GM21619 (cell line): Measurements from ENCODE around the gene MAP3K3.

Experiments used
- ATAC-seq: cut with Tn5 transposase; IDR thresholded peaks from one replicate; pipeline ENCODE4 v1.9.1; 2021; ENCODE audit not compliant: unreplicated experiment

Gene MAP3K3

DNA sequence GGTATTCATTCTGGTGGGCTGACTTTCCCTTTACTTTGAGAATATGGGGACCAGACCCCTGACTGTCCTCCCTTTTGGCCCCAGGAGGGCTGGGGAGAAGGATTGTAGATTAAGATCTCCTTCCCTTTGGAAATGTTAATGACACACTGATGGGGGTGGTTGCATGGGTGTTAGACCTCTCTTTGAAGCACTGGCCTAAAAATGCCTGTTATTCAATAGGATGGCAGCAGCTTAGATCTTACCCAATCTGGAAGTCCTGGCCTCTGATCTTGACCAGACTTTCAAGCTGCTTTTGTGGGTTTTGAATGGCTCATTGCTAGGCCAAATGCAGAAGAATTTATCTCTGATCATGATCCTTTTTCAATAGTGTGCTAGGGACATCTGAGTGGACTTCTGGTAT is 25.7 kb downstream of the MAP3K3 start:
- no peak for ATAC-seq

DNA sequence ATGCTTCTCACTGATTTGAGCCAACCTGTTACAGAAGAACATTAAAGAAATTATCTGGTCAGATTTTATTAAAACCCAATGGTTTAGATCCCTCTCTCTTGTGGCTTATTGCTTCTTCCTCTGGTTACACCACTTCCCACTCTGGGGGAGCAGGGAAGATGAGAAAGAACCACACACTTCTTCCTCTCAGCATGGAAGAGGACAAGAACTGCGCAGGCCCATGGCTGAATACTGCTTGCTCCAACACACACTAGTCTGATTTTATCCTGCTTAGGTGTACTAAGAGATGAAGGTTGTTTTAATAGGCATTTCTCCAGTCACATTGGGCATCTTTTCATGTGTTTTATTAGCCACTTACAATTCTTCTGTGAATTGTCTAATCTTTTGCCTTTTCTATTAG is 27.6 kb downstream of the MAP3K3 start:
- ATAC-seq = no peak

DNA sequence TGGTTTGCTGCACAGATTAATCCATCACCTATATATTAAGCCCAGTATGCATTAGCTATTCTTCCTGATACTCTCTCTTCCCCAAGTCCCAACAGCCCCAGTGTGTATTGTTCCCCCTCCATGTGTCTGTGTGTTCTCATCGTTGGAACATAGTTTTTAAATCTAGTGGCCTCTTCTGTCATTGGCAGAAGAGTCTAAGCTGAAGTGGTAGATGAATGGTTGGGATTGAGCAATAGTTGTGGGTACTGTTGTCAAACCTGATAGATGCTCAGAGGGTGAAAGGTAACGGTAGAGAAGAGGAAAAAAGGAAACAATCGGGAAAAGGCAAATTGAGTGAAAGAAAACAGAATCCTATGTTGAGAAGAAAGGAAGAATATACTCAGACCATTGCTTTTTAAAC is 29.9 kb downstream of the MAP3K3 start:
- ATAC-seq = no peak

DNA sequence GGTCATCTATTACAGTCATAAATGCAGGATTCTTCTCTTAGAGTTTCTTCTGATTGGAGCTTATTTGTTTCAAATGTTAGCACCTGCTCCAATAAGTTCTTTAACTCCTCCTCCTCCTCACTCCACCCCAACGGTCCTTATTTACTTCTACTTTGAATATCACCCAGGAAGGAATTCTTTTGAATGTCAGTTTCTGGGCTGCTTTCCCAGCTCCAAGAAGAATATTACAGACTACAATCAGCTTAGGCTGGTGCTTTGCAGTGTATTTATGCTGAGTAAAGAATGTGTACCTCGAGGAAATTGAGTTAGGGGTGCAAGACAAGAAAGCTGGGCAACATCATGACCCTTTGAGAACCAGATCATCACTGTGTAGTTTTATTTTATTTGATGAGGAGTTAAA is 30.8 kb downstream of the MAP3K3 start:
- ATAC-seq = no peak

DNA sequence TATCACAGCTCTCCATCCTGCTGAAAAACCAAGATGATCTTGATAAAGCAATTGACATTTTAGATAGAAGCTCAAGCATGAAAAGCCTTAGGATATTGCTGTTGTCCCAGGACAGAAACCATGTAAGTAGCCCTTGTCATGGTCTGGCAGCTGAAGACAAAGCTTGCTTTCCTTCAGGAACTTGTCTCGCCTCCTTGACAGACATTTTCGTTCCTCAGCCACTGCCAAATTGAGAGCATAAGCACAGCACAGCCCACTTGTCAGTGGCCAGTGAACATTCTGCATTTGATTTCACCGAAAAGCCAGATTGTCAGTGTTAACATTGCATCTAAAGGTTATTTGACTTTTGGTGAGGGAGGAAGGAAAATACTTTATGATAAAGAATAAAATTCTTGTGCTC is 35.6 kb downstream of the MAP3K3 start:
- no peak for ATAC-seq

DNA sequence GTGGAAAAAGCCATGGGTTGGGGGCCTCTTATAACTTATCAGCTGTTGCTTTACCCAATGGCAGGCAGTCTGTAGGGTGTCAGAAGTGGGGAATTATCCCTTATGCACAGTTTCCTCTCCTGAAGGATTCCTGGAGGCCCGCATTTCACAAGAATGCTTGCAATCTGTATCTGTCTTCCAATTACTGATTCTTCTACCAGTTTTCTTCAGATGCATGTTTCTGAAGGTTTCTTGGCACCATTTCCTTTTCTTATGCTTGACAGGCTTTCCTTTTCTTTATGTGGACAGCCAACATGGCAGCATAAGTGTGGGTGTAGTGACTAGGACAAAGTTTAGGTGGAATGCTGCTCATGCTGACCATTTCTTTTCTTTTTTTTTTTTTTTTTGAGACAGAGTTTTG is 36.1 kb downstream of the MAP3K3 start:
- ATAC-seq = no peak

DNA sequence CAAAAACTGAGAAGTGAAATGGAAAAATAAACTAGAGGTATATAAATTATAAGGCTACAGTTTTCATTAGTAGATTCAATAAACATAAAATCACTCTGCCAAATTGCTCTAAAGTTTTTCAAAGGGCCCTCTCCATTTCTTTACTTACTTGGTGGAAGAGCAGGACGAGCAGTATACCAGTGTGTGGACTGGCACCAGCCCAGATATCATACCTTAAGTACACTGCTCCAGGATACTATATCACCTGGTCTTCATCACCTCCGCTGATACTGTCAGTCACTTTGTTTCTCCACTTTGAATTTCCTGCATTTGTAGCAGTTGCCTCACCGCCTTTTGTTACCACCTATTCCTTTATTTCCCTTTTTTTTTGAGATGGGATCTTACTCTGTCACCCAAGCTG is 37.6 kb downstream of the MAP3K3 start:
- no peak for ATAC-seq

DNA sequence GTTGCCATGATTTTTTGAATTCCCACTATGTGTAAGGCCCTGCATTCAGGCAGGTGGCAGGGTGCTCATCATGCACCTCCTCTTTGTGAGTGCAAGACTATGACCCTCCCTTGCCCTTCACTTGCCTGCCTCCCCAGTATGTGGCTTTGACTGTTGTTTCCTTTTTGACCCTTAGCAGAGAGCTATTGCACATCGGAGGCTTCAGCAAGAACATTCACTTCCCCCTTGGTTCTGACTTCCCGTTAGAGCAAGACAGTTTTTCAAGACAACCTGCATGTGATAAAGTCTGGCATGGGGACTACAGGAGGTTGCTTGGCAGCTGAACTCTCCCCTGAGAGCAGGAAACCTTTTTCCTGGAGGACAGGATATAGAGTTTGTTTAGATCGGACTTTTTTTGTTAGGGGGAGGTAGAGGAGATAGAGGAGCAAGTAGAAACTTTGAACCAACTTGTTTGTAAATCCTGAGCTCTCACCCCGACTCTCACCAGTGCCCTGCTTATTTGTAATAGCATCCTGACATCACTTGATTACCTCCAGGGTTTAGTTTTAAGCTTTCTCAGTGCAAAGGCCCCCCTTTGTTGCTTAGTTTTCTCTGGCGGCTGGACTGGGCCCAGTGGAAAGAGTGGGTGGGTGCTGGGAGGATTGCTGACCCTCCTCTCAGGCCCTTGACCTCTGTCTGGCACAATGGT is 43.5 kb downstream of the MAP3K3 start:
- no peak for ATAC-seq

DNA sequence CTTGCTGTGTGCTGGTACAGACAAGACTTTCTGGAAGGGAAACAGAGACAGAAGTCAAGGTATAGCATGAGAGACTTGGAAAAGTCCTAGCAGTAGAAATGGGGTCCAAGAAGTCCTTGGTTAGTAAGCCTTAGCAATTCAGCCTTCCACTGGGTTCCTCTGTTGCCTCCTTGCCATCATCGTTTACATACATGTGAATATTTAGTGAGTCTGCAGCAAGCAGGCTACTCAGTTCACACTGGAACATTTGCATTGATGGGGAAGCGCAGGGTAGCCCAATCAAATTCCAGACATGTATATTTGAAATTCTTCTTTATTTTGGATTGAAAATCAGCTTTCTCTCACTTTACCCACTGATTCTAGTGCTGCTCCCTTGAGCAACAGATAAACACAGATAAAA is 50.6 kb downstream of the MAP3K3 start:
- ATAC-seq = no peak

DNA sequence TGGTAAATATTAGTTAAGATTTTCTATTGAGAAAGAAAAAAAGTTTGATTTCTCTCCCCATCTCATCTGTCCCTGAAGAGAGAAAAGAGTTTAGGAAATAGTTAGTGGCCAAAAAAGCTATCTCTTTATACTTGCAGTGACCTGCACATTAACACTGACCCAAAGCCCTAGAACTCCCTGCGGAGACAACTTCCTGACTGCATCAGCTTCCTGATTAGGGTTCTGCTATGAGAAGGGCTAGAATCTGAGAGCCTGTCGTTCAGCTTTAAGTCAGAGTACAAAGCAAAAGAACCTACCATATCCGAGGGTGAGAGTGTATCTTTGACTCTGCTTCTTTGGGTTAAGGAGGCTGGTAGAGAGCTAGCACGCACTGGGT is 53.0 kb downstream of the MAP3K3 start:
- ATAC-seq = no peak

DNA sequence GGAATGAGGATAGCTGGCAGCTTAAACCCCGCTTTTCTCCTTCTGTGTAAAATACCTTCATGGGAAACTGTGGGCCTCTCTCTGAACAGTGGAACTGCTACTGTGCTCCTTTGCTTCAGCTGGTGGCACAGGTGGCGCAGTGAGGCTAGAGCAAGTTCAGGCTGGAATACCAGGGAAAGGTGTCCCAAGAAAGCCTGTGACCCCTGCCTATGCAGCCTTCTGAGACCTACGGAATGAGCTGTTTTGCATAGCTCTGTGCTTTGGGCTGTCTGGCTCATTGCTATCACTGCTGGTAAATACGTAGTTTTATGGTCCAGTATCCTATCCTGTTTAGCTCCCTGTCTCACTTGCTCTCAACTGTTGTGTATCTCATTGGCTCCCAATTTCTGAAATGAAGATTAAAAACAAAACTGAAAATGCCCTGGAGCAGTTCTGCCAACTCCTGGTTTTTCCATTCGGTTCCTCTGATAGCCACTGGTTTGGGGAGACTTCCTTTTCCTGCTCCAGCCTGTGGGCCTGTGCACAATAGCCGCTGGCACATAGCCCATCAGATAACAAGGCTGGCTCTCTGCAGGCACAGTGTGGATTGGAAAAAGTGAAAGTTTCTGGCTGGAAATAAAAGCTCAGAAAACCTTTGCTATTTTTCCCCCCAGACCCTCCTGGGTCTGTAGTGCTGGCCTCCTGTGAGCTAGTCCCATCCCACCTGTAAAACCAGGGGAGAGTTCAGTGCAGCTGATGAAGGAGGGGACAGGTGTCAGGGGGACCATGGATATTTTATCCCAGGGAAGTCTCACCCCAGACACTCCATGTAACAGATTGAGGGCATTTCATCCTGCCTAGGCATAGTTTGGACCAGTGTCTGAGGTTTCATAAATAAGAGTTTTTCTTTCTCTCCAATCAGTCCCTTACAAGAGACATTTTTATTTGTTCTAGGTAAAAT is 53.7 kb downstream of the MAP3K3 start:
- no peak for ATAC-seq

DNA sequence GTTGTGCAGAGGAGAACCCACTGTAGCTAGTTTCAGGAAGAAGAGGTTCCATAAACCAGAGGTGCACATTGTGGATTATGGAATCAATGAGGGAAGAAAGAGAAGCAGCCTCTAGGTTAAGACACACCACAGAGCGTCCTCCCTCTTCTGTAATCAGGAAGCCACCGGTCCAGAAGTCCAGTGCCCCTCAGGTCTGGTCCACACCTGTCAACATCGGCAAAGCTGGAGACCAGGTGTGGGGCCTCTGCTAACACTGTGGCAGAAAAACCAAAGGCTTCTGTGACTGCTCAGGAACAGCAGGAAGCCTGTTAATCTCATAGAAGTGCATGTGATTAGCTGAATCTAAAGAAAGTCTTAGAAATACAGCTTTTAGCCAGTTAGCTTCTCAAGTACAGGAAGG is 54.4 kb downstream of the MAP3K3 start:
- ATAC-seq = no peak

DNA sequence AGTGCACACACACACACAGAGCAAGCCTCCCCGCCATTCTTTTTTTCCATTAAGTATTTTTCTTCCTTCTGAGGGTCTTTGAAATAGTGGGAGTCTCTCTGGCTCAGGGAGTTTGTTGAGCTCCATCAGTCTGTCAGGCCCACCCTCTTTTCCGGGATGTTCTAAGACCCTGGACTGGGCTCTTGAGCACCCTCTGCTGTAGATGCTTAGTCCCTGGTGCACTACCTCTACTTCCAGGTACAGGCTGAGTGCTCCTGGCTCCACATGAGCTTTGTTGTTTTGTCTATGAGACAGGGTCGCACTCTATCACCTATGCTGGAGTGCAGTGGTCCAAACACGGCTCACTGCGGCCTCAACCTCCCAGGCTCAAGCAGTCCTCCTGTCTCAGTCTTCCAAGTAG is 57.0 kb downstream of the MAP3K3 start:
- no peak for ATAC-seq

DNA sequence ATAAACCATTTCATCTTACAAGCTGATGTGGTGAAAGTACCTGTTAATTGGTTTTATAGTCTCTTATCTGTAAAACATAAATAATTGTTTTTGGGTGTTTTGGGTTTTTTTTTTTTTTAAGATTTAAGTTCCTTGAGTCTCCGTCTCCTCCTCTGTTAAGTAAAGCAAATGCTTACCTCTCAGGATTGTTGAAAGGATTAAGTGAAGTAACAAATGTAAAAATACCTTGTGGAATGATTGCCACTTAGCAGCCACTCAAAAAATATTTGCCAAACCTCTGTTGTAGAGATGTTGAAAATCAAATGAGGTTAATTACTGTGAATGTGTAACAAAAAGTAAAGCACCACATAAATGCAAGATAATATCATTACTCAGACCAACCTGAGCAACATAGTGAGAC is 58.5 kb downstream of the MAP3K3 start:
- ATAC-seq = no peak

DNA sequence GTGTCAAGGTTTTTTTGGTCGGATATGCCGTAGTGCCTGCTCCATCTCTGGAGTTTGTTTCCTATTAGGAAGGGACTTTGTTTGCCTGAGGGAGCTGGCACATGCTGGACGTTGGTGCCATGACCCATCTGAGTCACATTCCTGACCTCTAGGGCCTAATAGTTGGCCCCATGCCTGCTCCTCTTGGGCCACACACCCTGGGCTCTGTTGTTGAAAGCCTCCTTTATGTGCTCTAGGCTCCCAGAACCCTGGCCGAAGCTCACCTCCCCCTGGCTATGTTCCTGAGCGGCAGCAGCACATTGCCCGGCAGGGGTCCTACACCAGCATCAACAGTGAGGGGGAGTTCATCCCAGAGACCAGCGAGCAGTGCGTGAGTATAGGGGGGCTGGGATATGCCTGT is 59.3 kb downstream of the MAP3K3 start:
- ATAC-seq = no peak

DNA sequence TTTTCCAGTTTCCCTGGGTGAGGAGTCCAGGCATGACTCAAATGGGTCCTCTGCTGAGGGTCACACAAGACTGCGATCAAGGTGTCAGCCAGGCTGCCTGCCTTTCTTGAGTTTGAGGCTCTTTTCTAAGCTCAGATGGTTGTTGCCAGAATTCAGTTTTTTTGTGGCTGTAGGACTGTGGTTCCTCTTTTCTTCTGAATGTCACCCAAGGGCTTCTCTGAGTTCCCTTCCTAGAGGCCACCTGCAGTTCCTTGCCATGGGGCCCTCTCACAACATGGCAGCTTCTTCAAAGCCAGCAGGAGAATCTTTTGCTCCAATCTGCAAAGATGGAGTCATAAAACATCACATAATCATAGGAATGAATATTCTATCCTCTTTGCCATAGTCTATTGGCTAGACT is 60.2 kb downstream of the MAP3K3 start:
- ATAC-seq = no peak

DNA sequence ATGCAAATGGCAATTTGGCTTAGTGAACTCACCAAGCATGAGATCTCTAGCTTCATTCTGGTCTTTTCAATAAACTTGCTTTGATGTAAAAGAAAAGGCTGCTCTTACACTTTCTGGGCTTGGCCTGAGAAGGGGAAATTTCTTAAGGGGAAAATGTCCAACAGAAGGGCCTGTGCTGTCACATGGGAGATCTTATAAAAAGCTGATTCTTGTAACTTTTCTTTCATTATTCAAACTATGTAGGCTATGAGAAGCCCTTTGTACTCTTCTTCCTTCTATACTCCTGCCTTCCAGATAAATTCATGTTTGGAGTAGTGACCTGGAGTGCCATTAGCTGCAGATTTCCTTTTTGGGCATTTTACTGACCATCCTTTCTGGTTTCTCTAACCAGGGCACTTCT is 60.8 kb downstream of the MAP3K3 start:
- no peak for ATAC-seq

DNA sequence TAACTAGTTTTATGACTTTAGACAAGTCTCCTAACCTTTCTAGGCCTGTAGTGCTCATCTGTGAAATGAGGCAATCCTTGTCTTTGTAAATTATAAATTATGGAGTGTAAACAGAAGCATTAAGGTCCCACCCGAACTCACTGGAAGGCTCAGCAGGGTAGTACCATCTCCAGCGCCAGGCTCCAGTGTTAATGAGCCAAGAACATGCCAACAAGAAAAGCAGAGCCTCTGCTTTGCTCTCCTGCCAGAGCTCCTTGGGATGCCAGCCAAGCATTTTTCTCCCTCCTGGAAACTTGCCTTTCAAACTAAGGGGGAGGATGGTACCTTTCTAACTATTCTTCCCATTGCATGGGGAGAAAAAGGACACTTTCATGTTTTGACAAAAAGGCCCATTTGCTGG is 62.8 kb downstream of the MAP3K3 start:
- no peak for ATAC-seq

DNA sequence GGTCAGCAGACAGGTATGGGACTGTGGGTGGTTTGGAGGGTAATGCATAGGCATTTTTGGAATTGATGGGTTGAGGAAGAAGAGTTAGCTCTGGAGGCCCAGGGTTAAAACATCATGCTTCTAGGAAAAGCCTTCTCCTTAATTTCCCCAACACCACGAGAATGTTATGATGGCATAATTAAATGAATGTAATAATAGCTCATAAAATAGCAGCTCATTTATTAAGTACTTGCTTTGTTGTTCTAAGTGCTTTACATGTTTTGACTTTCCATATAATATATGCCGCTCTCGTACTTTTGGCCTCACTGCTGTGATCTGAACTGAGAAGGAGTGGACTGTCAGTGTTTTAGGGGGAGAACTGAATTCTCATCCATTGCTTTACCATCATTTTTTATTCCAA is 63.4 kb downstream of the MAP3K3 start:
- no peak for ATAC-seq

DNA sequence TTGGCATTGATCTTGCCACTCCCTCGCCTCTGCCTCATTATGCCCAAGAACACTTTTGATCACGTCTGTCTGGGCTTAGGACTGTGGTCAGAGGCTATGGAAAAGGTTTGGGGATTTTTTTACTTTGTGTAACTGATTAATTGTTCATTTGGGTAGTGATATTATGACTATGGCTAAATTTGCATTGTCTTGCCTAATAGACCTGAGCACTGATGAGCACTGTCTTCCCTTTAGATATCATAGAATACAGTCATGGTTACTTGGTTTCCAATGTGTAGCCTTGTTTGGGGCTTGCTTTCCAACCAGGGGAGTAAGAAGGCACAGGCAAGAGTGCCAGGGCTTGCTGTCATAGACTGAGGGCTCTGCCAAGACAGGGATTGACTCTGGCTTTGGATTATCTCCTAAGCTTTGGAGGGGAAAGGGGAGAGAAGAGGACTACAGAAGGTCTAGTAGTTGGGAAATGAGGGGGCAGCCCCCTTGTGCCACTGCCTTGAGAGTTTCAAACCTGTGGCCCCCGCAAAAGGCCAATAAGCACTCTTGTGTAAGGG is 64.0 kb downstream of the MAP3K3 start:
- ATAC-seq = no peak

DNA sequence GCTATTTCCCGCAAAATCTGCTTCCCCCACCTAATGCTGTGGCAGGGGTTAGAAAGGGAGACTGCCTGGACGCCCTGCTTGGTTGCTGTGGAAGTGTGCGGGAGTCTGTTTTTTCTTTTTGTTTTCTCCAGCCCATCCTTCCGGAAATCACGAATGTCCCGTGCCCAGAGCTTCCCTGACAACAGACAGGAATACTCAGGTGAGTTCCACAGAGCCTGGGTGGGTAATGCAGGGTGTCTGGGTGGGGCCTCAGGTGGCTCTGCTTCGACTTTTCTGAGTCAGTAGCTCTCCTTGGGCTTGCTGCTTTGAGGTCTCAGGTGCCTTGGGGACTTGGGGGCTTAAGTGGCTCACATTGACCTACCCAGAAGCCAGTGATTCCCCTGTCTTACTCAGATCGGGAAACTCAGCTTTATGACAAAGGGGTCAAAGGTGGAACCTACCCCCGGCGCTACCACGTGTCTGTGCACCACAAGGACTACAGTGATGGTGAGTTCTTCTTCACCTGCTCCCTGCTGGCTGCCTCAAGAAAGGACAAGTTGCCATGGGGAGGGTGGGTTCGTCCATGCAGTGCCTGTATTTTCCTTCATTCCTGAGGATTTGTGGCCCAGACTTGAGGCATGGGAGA is 66.3 kb downstream of the MAP3K3 start:
- no peak for ATAC-seq

DNA sequence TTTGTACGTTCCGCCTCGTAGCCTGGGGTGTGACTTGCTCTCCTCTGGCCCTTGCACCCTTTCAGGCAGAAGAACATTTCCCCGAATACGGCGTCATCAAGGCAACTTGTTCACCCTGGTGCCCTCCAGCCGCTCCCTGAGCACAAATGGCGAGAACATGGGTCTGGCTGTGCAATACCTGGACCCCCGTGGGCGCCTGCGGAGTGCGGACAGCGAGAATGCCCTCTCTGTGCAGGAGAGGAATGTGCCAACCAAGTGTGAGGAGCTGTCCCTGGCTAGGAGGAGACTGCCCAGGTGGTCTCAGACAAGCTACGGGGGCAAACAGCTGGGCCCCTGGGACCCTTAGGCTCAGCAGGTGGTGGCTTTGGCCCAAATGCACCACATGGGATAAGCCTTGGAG is 67.3 kb downstream of the MAP3K3 start:
- no peak for ATAC-seq
